GM18517 (cell line): ENCODE data around the gene LRIG1.

Experiments
- ATAC-seq: cut with Tn5 transposase; IDR thresholded peaks from one replicate; pipeline ENCODE4 v1.9.1; 2021; ENCODE audit warnings: mild to moderate bottlenecking, moderate library complexity; ENCODE audit not compliant: unreplicated experiment

Gene LRIG1

DNA sequence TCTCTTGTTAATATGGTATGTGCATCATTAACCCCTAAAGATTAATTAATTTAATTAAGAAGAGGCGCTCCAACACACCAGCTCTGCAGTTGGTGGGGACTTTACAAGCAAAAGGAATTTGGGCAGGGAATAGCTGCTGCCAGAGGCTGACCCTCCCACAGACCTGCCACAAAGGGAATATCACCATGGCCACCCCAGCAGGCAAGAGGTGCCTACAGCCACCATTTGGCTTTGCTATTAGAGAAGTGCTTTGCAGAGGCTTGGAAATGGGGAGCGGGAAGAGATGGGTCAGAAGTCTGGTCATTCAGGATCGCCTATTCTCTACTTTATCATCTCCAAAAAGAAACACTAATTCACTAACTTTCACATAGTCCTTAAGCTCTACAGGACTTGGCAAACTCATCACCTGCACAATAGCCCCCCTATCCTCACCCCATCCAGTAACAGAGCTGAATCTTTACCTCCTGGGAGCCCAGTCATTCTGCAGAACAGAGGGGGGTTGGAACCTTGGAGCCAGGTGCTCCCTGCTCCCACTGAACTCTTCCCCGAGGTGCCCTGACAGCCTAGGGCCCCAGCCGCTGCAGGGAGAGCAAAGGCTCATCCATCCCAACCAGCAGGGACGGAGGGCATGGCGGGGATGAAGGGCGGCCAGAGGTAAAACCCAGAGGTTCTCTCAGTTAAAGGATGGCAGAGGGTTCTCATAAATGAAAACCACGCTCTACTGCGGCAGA lies 29.7 kb downstream of the LRIG1 start:
- no peak for ATAC-seq

DNA sequence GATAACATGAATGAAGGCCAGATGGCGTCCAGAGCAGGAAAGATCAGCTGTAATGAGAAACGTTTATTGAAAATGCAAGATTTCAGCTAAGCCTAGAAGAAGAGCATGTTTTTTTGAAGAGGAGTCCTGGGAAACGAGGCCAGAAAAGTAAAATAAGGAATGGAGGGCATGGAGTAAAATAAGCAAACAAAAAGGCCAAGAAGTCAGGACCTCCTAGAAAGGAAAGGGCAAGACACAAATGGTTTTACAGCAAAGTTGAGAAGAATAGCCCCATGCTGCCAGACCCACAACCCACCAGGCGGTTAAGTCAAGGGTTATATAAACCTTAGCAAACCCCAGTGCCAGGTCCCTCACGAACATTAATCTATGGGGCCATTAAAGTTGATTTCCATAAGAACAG lies 30.5 kb downstream of the LRIG1 start:
- no peak for ATAC-seq

DNA sequence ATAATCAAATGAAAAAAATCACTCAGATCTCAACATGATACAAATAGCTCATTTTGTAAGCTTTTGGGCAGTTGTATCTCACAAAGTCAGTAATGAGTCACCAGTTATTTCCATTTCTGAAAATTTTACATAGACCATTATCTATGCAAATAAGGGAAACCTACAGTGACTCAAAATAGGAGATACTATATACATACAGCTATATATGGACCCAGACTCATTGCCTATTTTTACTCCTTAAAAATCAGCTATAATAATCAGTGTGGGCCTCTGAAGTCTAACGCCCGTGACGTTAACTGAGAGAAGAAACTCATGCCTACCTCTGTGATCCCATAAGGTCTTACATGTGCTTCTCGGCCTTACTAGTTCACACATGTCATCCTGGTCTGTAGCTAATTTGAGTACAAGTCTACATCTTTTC lies 31.6 kb downstream of the LRIG1 start:
- peak; percentile 73 for ATAC-seq

DNA sequence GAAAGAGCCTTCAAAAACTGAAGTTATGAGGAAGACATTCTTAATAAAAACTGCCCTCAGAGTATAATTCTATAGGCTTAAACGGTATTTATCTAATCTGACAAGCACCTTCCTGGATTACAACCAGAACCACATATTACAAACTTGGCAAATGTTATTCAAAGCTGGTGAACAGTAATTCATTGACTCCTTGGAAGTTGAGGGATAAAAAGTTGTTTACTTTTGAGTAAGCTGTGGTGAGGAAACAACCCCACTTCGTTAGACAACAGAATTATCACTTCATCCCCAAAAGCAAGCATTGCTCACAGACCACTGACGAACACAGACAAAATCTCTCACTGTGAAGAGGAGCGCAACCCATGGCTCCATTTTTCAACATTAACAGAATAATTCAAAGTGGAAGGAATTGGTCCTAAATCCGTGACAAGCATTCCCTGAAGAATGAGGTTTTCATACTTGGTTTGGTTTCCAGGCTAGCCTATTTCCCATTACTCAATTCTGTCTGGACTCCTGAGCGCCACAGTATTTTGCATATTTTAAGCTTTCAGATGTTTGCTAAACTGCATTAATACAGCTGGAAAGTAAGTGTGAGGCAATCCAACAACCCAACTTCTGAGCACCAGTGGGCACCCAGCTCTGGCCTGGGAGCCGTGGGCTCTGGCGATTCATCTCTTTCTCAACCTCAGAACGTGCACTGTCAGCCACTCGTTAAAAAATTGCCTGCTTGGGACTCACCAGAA lies 32.7 kb downstream of the LRIG1 start:
- ATAC-seq = no peak

DNA sequence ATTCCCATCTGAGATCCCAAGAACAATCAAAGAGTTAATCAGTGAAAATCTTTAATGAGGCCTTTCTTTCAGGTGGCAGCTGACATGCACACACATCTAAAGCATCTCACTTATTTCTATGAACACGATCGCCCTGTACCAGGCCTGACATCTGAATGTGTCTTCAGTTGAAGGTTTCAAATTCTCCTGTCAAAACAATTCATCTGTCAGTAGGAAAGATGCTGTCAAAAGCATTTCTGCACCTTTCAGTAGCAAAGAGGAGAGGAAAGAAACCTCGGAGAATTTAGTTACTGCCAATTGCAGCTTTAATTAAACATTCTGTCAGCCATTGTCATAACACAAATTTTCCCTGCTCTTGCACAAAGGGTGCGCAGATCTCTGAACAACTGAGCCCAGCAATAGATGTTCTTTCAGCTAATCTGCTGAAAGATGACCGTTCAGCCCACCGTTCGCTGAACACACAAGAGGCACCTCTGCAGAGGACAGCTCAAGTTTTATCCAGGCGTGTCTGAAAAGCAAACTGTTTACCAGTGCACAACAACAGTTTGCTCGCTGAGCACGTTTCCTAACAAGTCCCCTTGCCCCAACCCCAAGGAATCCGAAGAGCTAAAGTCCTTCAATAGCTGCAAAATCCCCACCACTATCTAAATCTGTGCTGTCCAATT lies 34.1 kb downstream of the LRIG1 start:
- no peak for ATAC-seq

DNA sequence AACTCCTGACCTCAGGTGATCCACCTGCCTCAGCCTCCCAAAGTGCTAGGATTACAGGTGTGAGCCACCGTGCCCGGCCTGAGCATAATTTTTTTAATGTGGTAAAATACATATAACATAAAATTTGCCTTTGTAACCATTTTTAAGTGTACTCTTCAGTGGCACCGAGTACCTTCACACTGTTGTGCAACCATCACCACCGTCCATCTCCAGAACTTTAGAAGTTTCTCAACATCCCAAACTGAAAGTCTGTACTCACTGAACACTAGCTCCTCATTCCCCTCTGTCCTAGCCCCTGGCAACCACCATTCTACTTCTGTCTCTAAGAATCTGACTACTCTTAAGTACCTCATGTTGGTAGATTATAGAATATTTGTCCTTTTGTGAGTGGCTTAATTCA lies 35.2 kb downstream of the LRIG1 start:
- no peak for ATAC-seq

DNA sequence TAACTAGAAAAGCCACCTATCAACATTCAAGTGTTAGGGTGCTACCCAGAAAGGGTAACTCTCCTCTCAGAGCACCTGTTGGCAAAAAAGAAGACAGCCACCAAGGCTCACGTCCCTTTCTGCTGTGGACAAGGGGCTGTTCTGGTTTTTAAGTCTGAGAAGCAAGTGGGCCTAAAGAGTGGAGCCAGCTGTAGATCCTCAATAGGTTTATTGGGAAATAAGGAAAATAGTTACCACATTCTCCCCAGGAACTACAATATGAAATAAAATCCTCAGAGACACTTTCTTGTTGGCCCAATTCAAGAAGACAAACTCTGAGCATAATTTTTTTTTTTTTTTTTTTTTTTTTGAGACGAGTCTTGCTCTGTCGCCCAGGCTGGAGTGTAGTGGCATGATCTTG lies 35.8 kb downstream of the LRIG1 start:
- no peak for ATAC-seq

DNA sequence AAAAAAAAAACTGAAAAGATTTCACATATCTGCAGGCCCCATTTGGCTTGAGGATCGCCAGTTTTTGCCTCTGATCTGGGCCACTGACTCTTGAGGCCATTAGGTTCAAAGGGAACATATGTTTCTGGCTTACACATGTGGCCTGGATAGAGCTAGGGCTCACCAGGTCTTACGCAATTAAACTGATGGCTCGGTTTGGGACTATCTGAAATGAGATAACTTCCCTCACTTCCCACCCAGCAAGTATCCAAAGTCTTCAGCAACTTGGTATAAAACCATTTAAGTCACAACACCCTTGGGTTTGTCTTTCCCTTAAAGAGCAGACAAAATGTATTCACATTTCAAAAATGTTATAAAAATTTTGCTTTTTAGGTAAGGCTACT lies 36.3 kb downstream of the LRIG1 start:
- no peak for ATAC-seq

DNA sequence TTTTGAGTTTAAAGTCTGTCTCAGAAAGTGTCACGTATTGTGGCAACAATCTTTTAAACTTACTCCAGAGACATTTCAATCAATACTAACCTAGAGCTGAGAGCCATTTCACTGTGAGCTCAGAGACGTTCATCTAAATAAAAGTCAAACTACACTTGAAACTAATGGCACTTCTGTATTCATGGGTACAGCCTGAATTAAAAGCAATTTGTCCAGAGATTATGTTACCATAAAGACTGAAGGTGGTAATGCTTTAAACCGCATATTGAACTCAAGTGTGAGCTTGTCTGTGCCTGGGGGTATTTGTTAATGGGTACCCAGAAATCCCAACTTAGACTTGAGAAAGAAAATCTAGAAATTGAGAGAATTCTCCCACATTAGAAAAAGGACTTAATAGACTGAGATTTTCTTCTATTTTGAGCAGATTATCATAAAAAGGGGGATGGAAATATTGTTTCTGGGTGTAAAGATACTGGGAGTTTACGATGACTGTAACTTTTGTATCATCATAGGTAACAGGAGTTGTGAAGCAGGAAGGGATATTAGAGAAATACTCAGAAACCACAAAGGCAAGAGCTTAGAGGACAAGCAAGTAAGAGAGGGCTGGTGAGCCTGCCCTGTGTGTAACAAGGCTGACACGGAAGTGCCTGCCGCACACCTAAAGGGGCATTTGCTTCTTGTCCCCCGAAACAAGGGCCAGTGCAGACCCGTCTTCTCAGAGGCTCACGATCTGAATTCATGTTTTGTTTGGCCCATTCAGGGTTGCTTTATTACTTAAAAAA lies 36.9 kb downstream of the LRIG1 start:
- ATAC-seq = no peak

DNA sequence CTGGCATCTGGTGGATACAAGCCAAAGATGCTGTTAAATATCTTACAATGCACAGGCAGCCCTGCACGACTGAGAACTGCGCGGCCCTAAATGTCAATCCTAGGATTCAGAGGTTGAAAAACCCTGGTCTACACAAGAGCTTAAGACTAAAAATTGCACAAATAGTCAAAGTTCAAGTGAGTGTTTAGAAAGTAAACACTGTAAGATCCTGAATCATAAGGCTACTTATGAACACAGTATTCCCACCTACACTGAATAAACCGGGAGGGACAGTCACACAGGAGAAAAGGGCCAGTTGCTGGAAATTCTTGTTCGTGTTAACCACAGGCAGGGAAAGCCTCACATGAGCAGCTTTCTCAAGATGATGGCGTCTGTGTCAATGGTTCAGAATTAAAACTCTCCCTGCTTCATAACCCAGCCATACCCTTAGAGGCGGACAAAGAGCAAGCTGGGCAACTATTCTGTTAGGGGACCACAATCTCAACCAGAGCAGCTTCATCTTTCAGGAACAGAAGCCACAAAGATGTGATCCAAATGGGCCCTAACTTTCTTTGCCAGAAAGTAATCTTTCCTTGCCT lies 37.7 kb downstream of the LRIG1 start:
- ATAC-seq = no peak

DNA sequence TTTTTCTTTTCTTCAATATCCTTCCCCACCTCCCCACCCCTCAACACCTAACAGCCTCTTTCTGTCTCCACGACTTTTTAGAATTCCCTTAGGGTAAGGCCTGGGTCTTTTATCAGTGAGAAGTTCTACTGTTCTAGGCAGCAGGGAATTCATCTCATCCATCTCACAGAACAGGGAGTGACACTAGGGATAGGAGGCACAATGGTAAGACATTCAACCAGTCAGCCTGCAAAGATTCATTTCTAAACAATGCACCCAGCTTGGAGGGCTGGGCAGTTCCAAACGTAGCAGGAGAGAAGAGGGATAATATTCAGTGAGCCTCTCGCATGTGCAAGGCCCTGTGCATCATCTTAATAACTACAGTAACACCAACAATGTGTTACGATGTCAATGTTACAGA lies 43.6 kb downstream of the LRIG1 start:
- ATAC-seq = no peak

DNA sequence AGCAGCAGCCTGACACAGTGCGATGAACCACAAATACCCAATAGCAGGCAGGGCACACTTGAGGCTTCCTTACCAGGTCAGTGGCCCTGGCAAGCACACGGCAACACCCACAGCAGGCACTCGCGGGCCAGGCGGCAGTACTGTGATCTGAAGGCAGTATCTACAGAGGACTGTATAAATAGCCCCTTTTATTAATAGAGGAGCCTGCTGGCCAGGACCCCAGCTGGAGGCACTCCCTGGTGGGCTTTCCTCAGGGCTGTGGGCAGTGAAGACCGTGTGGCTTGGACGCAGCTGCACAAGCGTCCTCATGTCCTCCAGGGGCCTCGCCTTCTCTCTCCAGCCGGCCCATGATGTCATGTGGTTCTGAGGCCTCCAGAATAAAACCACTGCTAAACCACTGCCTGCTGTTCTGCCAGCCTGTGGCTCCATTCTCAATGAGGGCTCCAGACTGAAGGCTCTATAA lies 44.1 kb downstream of the LRIG1 start:
- ATAC-seq = no peak

DNA sequence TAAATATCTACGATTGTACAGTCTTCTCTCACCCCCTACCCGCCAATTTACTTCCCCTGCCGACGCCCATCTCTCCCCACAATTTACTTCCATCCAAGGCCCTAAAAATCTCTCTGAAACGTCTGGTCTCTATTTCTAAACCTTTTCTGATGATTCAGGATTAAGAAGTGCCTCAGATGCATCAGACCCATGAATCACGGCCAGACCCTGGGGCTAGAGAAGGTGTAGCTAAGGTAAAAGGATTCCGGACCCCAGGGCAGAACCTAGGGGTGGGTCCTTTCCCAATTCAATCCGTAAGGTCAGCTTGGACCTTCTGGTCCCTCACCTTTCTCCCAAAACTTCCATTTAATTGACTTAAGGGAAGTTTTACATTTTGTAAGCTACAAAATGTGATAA lies 46.4 kb downstream of the LRIG1 start:
- ATAC-seq = no peak

DNA sequence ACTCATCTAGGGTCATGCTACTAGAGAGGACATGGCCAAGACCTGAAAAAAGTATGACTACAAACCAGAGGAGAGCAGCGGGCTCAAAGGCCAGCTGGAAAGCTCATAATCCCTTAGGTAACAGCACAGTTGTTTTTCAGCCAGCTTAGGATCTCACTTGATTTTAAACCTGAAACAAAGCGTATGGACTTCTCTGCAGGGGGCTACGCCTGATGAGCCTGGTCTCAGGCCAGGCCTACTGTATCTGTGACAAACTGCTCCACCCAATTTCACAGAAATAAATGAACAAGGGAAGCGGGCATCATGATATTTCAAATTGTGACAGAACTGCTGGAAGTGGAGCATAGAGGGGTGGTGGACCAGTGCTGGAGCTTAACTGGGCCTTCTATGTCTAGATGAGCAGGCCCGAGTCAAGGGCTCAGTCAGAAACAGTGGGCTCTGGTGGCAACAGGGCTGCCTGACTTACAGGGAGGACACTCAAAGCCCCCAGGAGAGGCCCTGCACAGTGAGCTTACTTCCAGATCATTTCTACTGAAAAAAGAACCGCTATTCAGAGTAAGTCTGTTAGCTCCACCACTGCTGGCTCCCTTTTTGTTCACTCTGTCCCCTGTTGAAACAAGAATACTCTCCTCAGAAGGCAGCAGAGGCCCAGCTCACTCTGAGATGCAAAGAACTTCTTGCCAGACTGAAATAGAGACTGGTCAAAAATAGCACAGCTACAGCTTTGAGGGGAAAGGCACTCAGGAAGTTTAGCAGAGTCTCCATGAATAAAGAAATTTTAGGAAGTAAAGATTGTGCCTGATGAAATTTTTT lies 47.0 kb downstream of the LRIG1 start:
- no peak for ATAC-seq

DNA sequence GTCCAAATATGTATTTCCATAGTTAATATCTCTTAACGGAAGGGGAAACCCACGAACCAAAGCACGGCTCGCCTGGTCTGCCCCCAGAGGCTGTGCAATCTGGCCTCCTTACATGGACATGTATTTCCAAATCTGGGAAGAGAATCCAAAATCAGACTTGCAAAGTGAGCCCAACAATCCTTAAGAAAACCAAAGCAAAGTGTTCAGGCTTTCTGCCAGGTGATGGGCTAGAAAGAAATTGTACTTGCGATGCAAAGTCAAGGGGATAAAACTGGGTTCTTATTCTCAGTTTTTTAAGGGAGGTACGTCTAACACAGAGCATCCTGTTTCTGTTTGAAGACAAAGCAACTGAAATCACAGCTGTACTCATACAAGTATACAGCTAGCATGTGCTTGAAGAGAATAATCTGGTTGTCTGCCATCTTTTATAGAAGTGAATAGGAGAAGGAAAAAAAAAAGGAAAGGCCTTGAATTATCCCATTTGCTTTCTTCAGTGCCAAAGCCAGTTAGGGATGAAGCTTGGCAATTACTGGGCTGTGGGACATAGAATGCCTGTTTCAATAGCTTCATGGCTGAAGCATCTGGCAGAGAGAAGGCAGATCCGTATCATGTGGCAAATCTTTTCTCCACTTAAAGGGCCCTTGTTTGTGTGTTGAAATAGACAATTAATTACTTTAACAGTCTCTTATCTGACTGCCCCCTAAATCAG lies 48.4 kb downstream of the LRIG1 start:
- no peak for ATAC-seq

DNA sequence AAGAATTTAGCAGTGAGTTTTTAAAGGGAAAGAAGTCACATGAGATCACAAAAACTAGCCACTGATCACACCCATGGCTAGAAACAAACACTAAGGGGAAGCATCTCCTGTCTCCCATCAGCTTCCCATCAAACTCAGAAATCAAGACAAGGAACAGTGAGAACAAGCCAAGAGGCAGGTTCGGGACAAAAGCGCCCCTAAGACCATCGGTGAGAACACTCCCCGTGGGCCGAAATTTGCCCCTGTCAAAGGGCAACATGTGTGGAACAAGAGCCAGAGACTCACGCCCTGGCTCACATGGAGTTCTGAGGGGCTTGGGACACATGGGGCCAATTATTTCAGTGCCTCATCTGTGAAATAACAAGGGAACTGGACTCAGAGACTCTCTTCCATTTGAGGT lies 49.1 kb downstream of the LRIG1 start:
- ATAC-seq = no peak

DNA sequence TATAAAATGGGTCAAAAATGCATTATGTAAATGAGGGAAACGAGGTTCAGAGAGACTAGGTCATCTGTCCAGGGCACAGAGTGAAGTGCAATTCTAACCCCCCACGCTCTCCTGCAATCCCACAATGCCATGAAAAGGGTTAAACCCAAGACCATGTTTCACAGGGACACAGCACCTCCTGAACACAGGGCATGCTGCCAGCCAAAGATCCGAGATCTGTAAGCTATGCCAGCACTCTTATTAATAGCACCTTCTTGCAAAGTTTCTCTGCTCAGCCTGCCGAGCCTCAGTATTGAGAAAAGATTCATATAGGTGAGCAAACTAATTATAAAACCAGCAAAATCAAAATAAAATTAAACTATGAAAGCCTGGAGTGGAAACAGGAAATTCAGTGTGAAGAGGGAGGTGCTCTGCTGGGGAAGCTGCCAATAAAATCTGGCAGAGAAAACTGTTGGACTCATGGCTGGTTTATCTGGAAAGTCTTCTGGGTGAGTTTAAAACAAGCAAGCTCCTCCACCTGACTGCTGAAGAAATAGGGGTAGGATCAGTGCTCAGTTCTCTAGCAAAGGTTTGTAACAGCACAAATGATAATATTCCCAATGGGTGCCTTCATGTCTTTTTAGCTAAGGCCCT lies 50.3 kb downstream of the LRIG1 start:
- ATAC-seq = no peak

DNA sequence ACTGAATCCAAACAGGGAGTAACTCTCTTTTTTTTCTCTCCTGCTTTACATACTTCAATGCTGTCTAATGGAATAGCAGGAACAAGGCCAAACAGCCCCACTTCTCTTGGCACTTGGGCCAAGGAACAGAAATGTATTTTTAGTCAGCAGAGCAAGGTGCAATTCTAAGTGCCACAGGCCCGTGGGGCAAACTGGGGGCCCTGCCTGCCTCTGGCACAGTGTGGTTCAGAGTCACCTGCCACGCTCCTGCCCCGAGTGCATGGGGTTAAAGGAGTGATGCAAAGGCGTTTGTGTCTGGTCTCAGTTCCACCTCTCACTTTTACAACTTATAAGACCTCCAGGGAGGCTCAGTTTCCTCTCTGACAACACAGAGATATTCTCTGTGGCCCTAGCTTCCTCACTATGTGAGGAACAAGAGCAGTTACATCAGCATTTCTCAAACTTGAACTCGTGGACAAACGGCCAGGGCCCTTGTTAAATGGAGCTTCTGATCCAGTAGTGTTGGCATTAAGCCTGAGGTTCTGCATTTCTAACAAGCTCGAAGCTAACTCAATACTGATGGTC lies 51.3 kb downstream of the LRIG1 start:
- ATAC-seq = peak; percentile 83
